ENCODE measurements around the gene TMEM9. TPM values are rescaled to one million over a fixed set of nuclear protein-coding genes. Genes with fewer than 3 reads are reported as not detected.

Gene TMEM9
- total RNA-seq, 2 donors from 2014 or later = 131 to 164 TPM

DNA sequence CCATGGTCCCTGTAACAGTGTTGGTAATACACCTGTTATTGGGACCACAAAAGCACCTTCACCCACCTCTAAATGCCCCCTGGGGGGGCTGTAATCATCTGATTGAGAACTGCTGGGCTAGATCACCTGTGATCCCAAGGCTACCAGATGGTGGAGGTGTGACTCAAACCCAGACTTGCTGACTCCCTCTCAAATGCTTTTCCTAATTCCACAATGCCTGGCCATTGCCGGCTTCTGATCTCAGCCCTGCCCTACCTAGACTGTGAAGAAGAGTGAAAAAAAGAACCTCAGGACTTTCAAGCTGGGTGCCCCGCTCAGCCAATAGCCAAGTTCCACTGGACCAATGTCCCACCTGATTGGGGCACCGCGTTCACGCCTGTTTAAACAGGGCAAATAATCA, 9.6 kb downstream of the TMEM9 start:
- 81% methylated on average over 5 of the region's 5 CpGs for WGBS
- intact Hi-C loops (cut with DNase I) = no loop called here
- peaks cover 2 to 30% of the 10 kb centered on the region in 2 donors for H3K36me3 ChIP-seq

DNA sequence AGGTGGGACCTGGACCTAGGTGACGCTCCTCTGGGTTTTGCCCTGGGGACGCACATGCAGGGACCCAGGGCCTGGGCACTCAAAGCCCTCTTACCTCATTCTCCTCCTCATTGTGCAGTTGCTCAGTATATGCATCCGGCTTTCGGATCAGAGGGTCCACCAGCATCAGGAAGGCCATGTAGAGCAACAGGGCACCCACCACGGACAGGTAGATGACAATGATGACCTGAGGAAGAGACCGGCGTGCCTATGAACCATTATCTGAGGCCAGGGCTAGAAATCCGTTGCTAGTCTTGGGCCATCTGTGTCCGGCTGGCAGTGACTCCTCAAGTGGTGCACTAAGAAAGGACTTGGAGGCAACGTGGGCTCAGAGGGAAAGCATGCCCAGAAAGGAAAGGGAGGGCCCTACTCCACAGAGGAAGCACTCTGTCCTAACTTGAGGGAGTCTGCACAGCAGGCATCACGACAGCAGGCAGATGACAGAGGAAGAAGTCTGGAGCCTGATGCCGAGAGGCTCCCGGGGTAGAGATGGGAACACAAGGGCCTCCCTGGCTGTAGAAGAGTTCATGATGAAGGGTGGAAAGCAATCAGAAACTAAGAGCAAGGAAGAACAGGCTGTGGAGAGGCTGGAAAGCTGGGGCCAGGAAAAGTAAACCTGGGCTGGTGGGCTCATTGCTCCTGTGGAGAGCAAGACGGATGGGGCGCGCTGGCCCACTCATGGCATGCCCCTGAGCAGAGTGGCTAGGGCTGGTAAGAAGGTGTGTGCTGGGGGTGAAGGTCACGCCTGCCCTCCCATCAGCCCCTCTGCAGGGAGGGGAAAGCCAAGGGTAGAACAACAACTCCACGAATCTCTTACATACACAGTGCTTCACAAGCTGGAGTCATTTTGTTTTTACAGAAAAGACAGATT, 10.3 kb downstream of the TMEM9 start:
- intact Hi-C loops (cut with DNase I) = no loop called here
- Histone ChIP-seq H3K27me3 (replicated peaks; ENCODE audit: insufficient read depth) (no peaks in the 10 kb centered on the region), H3K36me3 (peaks cover 2 to 30% of the 10 kb centered on the region in 2 donors), H3K27ac (no peak overlapping the region), H3K4me1 (replicated peaks) (no peaks in the 10 kb centered on the region), H3K9me3 (no peaks in the 10 kb centered on the region), H3K4me3 (no peak overlapping the region)
- whole genome bisulfite sequencing = 86% methylated on average over 18 of the region's 18 CpGs
- TF ChIP-seq POLR2AphosphoS5 (IDR thresholded peaks at IDR 0.05) = no peak
- TF ChIP-seq POLR2A (IDR thresholded peaks at IDR 0.05) = no peak
- TF ChIP-seq, protein P1, sequence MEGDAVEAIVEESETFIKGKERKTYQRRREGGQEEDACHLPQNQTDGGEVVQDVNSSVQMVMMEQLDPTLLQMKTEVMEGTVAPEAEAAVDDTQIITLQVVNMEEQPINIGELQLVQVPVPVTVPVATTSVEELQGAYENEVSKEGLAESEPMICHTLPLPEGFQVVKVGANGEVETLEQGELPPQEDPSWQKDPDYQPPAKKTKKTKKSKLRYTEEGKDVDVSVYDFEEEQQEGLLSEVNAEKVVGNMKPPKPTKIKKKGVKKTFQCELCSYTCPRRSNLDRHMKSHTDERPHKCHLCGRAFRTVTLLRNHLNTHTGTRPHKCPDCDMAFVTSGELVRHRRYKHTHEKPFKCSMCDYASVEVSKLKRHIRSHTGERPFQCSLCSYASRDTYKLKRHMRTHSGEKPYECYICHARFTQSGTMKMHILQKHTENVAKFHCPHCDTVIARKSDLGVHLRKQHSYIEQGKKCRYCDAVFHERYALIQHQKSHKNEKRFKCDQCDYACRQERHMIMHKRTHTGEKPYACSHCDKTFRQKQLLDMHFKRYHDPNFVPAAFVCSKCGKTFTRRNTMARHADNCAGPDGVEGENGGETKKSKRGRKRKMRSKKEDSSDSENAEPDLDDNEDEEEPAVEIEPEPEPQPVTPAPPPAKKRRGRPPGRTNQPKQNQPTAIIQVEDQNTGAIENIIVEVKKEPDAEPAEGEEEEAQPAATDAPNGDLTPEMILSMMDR (IDR thresholded peaks at IDR 0.05) = no peak
- DNase-seq (ENCODE audit: low spot score) = no peak

More for the DNA sequence above, 9.6 kb downstream of the TMEM9 start:
- Histone ChIP-seq H3K9me3 (no peaks in the 10 kb centered on the region), H3K4me1 (replicated peaks) (no peaks in the 10 kb centered on the region), H3K27ac (no peak overlapping the region), H3K4me3 (no peak overlapping the region), H3K27me3 (replicated peaks; ENCODE audit: insufficient read depth) (no peaks in the 10 kb centered on the region)
- DNase-seq (ENCODE audit: low spot score) = no peak
- TF ChIP-seq, protein P1 (IDR thresholded peaks at IDR 0.05) = no peak
- TF ChIP-seq POLR2A (IDR thresholded peaks at IDR 0.05) (no peak), POLR2AphosphoS5 (IDR thresholded peaks at IDR 0.05) (no peak)

DNA sequence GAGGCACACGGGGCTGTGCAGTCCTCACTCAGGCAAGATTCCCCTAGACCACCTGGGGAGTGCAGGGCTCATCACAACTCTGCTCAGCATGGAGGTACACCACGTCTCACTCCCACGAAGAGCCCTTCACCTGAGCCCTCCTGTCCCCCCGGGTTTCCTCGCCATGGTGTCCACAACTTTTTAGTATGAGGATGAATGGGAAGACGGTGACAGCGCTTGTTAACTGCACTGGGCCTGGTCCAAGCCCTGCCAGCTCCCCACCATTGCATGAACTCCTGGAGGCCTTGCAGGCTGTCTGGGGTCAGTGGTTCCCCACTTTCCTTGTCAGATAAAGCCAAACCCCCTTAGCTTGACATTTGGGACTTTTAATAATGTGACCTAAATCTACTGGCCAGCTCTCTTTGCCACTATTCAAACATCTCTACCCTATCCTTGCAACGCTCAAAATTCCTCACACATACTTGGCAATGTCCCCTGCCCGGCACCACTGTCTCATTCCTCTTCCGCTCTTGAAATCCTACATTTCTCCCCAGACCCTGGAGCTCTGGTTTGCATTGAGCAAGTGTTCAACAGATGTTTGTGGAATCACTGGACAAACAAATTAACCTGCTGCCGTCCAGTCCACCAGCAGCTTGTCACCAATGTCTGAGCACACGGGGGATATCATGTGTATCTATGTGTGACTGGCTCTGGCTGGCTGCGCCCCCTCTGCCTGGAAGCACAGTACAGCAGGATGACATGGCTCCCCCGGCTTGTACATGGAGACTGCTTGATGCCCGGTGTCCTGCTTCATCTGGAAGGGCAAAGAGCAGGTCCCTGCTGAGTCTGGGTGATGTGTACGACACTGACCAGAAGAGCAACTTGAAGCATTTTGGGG, 11.2 kb downstream of the TMEM9 start:
- 86% methylated on average over 16 of the region's 16 CpGs for WGBS
- H3K27ac ChIP-seq = no peak overlapping the region
- H3K36me3 ChIP-seq = peaks cover 2 to 30% of the 10 kb centered on the region in 2 donors
- H3K9me3 ChIP-seq = no peaks in the 10 kb centered on the region
- H3K27me3 ChIP-seq (replicated peaks; ENCODE audit: insufficient read depth) = no peaks in the 10 kb centered on the region
- no peak for TF ChIP-seq POLR2A (IDR thresholded peaks at IDR 0.05)
- TF ChIP-seq, protein P1 (IDR thresholded peaks at IDR 0.05) = no peak
- TF ChIP-seq POLR2AphosphoS5 (IDR thresholded peaks at IDR 0.05) = no peak
- no peaks in the 10 kb centered on the region for H3K4me1 ChIP-seq (replicated peaks)
- H3K4me3 ChIP-seq = no peak overlapping the region
- DNase-seq (ENCODE audit: low spot score) = no peak
- intact Hi-C loops (cut with DNase I) = no loop called here

DNA sequence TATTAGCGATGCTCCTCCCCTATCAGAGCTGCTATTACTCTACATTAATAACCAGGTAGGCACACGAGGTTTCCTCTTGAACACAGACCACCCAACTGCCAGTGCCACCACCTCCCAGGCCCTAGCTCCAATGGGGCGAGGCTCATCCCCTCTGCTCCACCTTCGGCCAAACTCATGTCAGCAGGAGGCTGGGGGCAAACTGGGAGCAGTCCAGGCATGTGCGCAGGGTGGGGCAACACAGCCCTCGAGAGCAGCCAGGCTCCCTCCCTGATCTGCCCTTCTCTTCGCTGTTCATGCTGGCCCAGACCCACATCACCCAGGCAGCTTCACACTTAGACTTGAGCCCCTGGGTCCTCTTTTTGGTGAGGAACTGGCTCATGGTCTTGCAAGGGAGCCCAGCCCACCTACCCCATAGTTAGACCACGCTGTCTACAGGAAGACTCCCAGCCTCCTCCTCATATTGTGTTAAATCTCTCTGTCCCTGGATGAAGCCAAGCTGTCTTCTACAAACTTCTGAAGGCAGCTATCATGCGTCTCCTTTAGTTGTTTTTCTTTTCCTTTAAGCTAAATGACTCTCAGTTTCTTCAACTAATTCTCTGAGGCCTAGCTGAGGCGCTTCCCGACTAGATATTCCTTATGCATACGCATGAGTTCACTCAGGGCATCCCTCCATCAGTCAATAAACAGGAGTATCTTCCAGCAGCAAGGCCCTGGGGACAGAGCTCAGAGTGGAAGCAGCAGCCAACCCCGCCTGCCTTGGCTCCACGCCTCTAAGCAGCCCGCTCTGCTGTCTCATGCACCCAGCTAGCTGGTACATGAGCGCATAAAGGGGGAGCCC, 12.0 kb downstream of the TMEM9 start:
- Histone ChIP-seq H3K36me3 (peaks cover 2 to 30% of the 10 kb centered on the region in 2 donors), H3K4me3 (no peak overlapping the region), H3K27ac (no peak overlapping the region), H3K9me3 (no peaks in the 10 kb centered on the region), H3K4me1 (replicated peaks) (no peaks in the 10 kb centered on the region), H3K27me3 (replicated peaks; ENCODE audit: insufficient read depth) (no peaks in the 10 kb centered on the region)
- DNase-seq (ENCODE audit: low spot score) = no peak
- WGBS = 85% methylated on average over 16 of the region's 16 CpGs
- no peak for TF ChIP-seq POLR2AphosphoS5 (IDR thresholded peaks at IDR 0.05)
- TF ChIP-seq, protein P1 (IDR thresholded peaks at IDR 0.05) = no peak
- TF ChIP-seq POLR2A (IDR thresholded peaks at IDR 0.05) = no peak
- intact Hi-C loops (cut with DNase I) = no loop called here
